ENCODE data around the gene ANKRD55.
"Not testable (repeated sequence)": the region's sequence is repeated elsewhere in the genome, so short reads cannot be mapped to it uniquely, and the experiment has no call there.

The ANKRD55 gene

GRCh38 chr5:56166671-56167385 is 66.3 kb downstream of the ANKRD55 start:
- no peak for DNase-seq

DNA sequence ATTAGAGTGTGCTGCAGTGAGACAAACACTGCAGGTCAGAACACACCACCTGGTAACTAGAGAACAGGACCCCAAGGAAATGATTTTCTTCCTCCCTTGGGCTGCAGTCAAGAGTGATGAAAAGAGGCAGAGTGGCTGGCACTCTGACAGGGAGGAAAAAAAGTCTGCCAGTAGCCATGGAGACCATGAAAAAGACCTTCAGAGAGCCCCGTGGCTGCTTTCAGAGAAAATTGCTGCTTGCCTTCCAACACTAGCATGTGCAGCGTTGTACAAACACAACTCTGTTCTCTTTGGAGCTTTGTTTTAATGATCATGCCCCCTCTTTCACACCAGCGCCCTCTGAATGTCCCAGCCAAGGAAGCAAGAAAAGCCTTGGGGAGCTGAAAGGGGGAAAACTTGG is 68.8 kb downstream of the ANKRD55 start:
- DNase-seq = peak; percentile 76

- DNase-seq = no peak
Measured at GRCh38 chr5:56161927-56162326, 71.2 kb downstream of the ANKRD55 start.

DNA sequence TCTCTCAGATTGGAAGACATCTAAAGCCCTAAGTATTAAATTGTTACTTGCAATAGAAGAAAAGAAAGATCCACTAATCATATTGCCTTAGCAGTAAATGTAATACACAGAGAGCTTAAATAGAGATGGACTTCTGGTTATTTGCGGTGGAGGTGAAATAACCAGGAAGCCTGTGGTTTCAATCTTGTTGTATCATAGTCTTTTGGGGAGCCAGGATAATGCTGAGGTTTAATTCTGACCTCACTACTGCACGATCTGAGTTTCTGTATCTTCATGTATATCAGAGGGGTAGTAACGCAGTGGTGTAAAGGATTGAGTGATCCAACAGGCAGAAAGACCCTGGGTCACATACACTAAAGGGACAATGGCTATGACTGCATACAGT is 71.7 kb downstream of the ANKRD55 start:
- no peak for DNase-seq

- peak; percentile 50 for DNase-seq
Measured at GRCh38 chr5:56160723-56161438, 72.2 kb downstream of the ANKRD55 start.

- DNase-seq = no peak
Measured at GRCh38 chr5:56159521-56159947, 73.6 kb downstream of the ANKRD55 start.

DNA sequence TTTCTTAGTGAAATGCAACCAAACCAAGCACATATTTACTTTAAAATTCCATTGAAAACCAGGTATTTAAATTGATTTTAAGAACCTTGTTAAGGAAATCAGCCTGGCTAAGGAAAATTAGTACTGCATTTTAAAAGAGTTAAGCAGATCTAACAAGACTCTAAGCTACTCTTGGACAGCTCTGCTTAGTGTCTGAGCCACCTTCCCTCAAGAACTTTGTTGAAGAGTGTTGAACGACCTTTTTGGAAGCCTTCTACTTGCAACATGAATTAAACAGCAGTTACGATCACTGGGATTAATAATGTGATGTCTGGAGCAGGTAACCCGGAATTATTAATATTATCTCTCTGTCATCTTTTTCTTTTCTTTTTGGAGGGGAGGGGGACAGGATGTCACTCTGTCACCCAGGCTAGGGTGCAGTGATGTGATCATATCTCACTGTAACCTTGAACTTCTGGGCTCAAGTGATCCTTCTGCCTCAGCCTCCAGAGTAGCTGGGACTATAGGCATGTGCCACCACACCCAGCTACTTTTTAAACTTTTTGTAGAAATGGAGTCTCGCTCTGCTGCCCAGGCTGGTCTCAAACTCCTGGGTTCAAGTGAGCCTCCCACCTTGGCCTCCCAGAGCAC is 74.7 kb downstream of the ANKRD55 start:
- DNase-seq = no peak

GRCh38 chr5:56157191-56157621 is 75.9 kb downstream of the ANKRD55 start:
- not testable (repeated sequence) for DNase-seq

DNA sequence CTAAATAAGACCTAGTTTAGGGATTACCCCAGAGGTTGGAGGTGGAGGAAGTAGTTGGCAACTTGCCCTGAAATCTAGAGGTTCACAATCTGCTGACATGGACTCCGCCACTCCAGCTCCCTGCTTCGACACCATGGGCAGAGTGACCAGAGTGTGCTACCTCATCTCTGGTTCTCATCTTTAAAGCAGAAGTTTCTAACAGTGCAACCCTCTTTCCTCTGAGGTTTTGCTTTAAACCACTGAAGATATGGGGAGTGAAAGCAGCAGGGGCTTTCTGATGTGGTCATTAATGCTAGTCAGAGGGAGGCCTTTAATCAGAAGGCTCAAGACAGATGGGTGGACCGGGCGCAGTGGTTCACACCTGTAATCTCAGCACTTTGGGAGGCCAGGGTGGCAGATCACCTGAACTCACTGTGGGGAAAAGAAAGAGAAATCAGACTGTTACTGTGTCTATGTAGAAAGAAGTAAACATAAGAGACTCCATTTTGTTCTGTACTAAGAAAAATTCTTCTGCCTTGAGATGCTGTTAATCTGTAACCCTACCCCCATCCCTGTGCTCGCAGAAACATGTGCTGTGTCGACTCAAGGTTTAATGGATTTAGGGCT is 76.4 kb downstream of the ANKRD55 start:
- DNase-seq = not testable (repeated sequence)

DNA sequence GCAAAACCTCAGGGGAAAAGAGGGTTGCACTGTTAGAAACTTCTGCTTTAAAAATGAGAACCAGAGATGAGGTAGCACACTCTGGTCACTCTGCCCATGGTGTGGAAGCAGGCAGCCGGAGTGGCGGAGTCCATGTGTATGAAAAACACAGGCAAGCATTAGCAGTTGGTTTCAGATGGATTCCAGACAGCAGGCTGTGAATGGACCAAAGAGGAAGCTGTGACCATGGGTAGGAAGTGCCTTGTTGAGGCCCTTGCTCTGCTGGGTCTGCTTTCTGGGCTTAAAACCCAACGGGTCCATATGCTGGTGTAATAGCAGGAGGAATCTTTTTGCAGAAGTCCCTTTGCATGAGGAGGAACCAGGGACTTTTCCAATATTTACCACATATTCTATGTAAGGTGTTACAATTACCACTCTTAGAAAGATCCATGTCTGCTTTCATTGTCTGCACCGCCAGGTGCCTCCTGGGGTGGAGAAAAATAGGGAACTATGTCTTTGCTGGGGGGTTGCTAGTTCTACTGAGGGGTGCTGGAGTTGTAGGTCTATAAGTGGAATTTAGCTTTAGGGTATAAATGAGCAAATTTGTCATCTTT is 77.0 kb downstream of the ANKRD55 start:
- DNase-seq = no peak

- no peak for DNase-seq
Measured at GRCh38 chr5:56154732-56155484, 78.2 kb downstream of the ANKRD55 start.

GRCh38 chr5:56152437-56152836 is 80.7 kb downstream of the ANKRD55 start:
- DNase-seq = no peak

GRCh38 chr5:56150756-56151155 is 82.4 kb downstream of the ANKRD55 start:
- DNase-seq = not testable (repeated sequence)

- DNase-seq = peak; percentile 96
Measured at GRCh38 chr5:56148453-56148971, 84.6 kb downstream of the ANKRD55 start.

DNA sequence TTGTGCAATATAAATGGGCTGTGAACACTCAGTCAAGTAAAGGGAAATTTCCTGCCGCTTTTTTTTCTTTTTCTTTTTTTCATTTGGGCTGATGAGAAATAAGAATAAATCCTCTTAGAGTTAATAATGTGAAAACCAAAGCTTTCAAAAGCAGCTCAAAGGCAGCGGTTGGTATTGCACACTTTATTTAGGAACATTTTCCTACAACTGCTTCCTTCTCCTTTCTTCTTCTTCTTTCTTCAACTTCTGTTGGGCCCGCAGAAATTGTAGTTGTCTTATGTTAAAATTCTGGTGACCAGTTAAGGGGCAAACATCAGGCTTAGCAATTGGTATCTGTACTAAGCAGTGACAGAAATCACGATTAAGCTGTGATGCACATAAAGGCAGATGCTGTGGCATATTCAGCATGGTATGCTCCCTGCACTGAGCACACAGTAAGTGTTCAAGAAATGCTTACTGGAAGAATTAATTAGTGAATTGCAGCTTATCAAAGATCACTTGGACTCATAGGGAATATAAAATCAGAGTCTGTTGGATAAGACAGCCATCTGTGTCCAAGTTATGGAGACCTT is 85.4 kb downstream of the ANKRD55 start:
- DNase-seq = no peak

GRCh38 chr5:56147106-56147505 is 86.0 kb downstream of the ANKRD55 start:
- DNase-seq = no peak

DNA sequence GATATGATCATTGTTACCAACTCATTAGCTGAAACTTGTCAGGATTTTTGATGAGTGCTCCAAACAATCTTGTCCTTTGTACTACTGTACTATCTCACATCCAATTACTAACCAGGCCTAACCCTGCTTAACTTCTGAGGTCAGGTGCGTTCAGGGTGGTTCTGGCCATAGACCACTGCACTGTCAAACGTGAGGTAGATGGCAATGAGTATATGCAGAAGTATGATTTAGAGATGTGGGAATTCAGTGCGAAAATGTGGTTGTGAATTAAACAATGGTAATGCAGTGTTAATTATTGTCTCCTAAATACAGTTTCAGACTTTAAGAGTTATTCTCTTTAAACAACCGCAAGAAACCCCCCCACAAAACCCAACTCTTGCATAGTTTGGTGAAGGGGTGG is 86.5 kb downstream of the ANKRD55 start:
- DNase-seq = no peak

GRCh38 chr5:56145511-56145910 is 87.6 kb downstream of the ANKRD55 start:
- no peak for DNase-seq

GRCh38 chr5:56145106-56145505 is 88.0 kb downstream of the ANKRD55 start:
- no peak for DNase-seq

GRCh38 chr5:56144211-56144610 is 88.9 kb downstream of the ANKRD55 start:
- no peak for DNase-seq

- no peak for DNase-seq
Measured at GRCh38 chr5:56143373-56143714, 89.8 kb downstream of the ANKRD55 start.
